GM21619 (cell line): ENCODE measurements around the gene BTBD2.
A peak's percentile ranks its signal among the peaks of the same experiment; 100 is the strongest.

Experiments used
- ATAC-seq: cut with Tn5 transposase; IDR thresholded peaks from one replicate; pipeline ENCODE4 v1.9.1; 2021; ENCODE audit not compliant: unreplicated experiment

Gene BTBD2

DNA sequence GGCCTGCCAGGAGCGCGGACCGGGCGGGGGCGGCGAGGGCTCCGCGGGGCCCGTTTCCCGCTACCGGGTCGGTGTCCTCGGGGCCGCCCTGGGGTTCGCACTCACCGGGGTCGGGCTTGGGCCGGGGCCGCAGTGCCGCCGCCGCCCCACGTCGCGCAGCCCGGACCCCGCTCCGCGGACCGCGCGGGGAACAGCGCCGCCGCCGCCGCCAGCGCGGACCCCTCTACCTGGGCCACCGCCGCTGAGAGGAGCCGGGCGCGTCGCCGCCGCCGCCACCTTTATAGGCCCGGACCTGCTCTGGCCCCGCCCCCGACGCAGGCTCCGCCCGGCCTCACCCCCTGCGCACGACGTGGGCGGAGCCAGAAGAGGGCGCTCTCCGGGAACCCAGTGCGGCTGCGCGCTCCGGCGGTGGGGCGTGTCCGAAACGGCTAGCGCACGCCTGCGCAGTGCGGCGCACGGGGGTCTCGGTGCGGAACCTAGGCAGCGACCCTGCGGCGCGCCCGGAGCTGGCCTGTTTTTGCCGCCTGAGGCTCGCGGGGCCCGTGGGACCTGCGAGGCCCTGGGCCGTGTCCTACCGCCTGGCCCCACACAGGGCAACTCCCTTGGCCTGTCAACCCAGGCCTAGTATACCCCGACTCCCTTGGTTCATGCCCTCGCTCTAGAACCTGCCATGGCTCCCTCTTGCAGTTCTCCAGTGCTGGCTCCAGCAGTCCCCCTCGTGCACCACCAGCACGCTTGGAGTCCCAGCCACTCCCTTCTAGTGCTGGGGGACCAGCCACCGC lies 35.7 kb upstream of the BTBD2 start, which contains the start of gene MKNK2:
Gene MKNK2, minus strand, starts transcription at position 254 of the 782 bp plus-strand sequence. CDS start 393 bp downstream, outside the sequence.
- ATAC-seq, result peak; percentile 37

DNA sequence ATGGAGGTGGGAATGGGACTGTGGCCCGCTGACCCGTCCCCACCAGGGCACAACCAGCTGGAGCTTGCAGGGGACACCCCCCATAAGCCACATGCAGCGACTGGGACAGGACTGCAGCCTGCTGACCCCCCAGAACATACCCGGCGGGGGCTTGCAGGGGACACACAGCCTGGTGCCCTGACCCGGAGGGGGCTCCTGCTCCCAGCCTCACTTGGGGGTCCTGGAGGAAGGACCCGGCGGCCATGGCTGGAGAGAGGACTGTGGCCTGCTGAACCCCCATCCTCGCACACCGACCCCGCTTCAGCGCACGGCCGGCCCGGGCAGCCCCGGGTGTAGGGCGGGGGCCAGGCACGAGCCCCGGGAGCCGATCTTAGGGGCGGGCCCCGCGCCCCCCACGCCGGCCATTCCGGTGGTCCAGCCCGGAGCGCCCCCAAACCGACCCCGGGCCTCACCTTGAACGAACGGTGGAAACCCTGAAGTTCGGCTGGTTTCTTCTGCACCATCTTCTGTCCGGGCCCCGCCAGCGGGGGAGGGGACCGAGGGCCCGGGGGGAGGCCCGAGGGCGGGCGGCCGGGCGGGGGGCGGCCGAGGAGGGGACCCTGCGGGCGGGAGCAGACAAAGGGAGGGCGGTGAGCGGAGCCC lies 35.0 kb upstream of the BTBD2 start:
- ATAC-seq, result peak; percentile 4

DNA sequence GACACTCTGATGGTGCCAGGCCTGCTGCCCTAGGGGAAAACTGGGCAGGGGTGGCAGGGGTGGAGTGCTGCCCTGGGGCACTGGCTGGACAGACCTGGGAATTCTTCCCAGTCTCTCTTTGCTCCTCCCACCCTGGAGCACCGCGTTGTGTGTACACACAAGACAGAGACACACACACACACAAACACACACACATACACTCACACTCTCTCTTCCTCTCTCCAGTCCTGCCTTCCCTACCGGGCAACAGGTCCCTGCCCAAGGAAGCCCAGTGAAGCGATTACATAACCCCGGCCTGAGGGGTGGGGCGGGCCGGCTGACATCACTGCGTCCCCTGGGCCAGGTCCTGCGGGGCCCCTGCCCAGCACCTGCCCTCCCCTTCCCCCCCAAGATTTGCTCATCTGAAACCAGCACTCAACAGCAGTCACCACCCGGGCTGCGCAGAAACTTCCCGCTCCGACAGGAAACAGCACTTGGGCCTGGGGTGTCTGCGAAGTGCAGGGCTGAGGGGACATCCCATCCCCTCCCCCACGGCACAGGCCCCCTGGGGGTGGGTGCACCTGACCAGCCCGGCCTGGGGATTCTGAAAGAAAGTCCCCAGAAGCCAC lies 34.3 kb upstream of the BTBD2 start:
- ATAC-seq, result peak; percentile 9

DNA sequence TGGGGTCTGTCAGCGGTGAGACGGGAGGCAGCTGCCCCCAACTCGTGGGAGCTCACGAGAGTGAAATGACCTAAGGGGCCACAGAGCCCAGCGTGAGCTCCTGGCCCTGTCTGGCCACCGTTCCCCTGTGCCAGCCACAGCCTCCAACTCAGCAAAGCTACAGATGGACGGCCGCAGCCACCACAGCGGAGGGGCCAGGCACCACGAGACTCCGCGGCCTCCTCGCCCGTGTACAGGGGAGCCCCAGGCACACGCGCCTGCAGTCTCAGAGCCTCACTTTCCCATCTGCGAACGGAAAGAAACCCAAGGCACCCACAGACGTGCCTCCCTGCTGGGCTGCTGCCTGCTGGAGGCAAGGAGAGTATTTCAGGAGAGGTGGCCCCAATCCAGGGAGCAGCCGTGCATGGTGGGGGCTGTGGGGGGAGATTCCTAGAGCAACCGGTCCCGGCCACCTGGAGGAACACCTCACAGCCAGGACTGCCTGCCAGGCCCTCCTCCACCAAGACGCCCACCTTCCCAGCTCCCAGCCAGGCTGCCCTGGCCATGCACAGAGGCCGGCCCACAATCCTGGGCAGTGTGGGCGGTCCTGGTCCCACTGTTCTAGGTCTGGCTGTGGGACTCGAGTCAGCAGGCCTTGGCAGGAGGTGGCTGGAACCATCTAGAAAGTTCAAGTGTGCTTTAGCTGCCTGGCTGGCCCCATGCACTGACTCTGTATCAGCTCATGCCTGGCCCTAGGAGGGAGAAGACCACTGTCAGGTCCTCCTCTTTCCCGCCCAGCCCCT lies 33.6 kb upstream of the BTBD2 start:
- ATAC-seq, result no peak

DNA sequence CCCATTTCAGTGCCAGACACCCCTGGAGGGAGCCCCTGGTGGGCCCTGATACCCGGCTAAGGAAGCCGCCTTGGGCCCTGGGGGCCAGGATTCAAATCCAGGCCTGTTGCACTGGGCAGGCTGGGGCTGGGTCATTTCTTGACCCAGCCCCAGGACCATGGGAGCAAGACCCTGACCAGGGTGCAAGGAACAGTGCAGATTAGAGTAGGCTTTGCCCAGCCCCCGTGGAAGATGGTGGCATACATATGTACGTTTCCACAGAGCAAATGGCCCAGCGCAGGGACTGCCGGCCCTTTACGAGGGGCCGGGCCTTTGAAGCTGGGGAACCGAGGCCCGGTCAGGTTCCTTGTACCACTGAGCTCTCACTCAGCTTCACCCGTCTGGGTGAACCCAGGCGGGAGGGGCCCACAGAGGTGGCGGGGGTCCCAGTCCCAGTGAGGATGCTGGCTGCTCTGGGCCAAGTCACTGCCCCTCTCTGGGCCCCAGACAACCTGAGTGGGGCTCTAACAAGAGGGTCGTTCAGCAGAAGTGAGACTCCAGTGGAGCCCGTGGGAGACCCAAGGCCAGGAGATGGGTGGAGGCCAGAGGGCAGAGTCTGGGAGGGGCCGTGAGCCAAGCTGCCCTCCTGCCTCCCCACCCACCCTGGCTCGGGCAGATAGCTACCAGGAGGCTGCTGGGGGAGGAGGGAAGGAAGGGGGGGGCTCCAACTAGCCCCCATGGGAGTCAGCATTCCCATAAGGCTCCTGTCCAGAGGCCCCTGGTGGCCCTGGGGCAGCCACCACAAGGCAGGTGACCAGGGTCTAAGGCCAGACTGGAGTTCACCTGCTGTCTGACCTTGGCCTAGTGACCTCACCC lies 32.8 kb upstream of the BTBD2 start:
- ATAC-seq, result no peak

DNA sequence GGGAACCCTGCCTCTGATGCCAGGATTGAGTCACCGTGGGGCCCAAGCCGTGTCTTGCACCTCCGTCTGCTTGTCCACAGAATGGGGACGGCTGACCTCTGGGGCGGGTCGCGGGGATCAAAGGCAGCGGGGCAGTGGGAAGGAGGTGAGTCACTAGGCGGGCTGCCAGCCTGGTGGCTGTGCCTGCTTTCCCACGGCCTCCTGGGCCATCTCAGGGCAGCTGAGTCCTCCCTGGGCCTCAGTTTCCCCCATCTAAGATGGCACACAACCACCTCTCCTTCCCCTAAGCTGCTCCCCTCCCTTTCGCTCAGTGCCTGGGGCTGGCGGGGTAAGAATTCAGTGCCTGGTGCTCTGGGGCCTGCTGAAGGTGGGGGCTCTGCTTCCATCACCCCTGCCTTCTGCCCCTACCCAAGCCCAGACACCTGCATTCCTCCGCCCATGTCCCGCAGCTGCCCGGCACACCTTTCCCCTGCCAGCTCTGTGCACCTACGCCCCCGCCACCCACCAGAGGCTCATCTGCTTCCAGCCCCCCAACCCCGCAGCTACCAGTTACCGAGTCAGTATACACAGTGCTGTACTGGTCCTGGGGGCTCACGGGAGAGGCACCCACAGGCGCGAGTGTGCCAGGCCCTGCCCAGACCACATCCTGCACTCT lies 32.1 kb upstream of the BTBD2 start:
- no peak for ATAC-seq

DNA sequence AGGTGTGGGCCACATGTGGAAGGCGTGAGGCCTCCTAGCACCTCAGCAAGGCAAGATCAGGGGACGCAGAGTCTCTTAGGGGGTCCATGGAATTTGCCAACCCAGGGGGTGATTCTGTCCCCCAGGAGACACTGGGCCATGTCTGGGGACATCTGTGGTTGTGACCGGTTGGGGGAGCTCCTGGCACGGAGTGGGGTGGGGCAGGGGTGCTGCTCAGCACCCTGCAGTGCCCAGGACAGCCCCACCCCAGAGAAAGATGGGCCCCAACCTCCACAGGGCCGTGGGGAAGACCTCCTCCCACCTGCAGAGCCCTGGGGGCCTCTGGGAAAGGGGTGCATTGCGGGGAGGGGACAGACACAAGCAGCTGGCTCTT lies 31.5 kb upstream of the BTBD2 start:
- no peak for ATAC-seq

DNA sequence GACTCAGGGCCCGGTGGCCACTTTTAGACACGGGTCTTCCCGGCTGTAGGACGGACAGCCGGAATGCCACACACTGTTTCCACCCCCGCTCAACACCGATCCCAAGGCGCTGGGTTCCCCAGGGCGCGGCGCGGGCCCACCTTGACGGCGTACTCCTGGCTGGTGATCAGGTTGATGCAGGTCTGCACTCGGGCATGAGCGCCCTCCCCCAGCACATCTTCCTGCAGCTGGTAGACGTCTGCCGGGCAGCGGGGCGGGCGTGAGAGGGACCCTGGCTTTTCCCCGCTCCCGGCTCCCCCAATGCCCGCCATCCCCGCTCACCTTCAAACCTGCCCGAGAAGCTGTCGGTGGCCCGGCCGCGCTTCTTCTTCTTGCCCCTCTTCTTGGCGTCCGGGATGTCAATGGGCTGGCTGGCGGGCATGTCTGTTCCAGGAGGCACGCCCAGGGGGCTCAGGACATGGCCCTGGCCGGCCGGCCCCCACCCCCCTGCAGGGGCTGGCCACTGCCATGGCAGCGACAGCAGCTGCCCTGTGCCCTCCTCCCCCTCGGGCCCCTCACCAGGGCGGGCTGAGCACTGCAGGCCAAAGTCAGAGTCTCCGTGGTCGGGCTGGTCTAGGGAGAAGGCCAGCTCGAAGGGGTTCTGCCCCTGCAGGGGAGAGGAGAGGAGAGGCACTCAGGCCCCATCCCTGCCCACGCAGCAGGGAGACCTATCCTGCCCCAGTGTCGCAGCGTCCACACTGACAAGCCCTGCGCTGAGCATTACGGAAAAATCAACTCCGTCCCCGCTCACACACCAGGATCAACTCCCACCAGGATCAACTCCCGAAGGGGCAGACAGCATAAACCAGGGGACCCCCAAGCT lies 30.8 kb upstream of the BTBD2 start:
- ATAC-seq, result no peak

DNA sequence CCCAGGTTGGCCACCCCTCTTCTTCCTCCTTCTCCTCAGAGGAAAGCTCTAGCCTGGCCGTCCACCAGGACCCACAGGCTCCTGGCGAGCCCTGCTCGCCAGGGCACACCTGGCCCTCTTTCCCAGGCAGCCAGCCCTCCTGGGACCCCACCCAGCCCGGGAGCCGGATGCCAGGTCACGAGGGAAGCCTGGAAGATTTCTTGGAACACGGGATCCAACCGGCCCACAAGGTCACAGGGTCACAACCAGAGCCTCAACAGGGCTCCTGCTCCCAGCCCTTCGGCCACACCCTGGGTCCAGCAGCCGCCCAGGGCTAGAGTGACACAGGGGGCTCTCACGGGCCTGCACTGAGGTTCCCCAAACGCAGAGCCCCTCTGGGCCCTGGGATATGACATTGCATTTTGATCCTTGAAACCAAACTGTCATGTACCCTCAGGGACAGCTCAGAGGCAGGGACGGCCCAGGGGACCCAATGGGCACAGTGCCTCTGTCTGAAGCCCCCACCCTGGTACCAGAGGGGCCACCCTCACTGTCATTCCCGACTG lies 30.1 kb upstream of the BTBD2 start:
- ATAC-seq, result no peak

DNA sequence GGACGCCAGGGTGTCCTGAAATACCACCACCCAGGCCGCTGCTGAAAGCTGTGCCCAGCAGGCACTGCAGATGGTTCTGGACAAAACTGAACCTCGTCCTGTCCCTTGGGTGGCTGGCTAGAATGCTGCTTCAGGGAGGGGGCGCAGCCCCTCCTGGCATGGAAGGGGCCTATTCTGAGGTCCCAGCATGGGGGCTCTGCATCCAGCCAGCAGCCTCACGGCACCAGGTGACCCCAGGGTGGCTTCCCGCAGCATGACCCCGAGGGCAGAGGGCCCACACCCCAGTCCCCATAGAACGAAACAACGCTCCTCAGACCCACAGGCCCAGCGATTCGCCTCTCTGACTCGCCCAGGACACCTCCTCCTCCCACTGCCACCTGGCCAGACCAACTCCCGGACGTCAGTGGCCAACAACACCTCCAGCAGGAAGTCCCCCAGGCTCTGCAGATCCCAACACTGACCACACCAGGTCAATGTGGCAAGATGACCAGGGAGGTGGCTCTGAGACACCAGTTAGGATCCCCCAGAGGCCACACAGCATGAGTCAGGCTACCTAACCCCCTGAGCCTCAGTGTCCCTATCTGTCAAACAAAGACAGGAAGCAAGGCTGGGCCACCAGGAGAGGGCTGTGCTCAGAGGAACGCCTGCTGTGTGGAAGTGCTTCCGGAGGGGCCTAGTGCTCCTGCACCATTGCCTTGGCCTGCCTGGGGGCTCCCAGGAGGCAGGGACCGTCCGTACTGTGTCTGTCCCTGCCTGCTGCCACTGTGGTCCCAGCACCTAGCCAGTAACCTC lies 29.4 kb upstream of the BTBD2 start:
- no peak for ATAC-seq

DNA sequence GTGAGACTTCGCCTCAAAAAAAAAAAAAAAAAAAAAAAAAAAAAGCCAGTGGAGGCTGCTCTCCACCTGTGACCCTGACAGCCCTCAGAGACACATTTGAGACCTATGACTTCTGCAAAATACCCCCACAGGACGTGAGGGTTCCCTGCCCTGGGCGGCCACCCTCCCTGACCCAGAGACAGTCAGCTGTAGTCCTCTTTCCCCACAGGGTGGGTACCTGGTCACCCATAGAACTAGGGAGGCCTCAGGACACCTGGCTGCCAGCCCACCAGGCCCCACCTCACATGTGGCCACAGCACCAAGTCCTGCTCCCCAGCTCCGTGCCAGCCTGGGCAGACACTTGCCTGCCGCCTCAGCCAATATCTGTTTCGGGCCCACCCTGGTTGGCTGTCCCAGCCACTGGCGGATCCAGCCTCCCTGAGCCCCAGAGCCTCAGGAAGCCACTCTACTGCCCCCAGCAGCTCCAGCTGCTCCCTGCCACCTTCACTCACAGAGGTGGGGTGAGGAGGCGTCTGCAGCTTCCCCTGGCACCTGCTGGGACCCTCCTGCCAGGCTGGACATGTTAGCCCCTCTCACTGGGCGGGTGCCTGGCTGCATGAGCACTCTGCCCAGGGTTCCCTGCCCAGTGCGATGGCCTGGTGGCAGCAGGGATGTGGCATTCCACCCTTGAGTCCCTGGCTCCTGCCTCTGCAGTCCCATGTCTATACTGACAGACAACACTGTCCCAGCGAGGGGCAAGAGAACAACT lies 28.6 kb upstream of the BTBD2 start:
- no peak for ATAC-seq

DNA sequence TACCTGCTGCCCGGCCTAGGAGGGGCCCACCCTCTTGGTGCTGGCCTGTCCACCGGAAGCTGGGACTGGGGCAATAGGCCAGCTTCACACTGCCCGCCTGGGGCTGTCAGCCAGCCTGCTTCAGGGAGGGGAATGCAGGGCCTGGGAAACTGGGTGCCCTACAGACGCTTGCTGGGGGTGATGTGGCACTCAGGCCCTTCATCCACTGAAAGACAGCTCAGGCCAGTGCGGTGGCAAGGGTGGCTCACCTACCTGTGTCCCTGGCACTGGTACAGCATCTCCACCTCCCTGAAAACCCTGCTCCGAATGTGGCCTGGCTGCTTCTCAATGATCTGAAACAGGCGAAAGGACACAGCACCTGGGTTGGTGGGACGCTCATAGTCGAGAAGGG lies 27.7 kb upstream of the BTBD2 start:
- ATAC-seq, result no peak

DNA sequence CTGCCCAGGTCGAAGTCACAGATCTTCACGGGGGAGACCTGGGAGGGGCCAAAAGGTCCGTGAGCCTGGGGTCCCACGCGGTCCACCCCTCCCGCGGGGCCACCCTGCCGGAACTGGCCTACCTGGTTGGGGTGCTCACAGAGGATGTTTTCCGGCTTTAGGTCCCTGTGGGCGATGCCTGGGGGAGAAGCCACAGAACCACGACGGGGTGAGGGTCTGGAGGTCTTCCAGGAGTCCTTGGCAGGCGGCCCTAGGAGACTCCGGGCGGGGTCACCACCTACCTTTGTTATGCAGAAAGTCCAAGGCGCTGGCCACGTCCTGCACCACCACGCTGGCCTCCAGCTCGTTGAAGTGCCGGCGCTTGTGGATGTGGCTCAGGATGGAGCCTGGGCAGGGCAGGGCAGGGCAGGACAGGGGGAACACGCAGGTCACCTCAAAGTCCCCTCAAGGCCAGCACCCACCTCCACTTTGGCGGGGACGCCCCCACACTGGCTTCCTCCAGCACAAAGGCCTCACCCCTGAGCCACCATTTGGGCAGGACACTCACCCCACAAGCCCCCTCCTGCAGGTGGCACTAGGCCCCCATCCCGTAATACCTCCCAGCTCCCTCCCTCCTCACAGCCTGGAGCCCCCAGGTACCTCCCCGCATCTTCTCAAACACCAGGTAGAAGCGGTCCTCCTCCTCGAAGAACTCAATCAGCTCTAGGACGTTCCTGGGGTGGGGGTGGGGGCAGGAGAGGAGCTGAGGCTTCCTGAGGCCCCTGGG lies 27.2 kb upstream of the BTBD2 start:
- no peak for ATAC-seq

DNA sequence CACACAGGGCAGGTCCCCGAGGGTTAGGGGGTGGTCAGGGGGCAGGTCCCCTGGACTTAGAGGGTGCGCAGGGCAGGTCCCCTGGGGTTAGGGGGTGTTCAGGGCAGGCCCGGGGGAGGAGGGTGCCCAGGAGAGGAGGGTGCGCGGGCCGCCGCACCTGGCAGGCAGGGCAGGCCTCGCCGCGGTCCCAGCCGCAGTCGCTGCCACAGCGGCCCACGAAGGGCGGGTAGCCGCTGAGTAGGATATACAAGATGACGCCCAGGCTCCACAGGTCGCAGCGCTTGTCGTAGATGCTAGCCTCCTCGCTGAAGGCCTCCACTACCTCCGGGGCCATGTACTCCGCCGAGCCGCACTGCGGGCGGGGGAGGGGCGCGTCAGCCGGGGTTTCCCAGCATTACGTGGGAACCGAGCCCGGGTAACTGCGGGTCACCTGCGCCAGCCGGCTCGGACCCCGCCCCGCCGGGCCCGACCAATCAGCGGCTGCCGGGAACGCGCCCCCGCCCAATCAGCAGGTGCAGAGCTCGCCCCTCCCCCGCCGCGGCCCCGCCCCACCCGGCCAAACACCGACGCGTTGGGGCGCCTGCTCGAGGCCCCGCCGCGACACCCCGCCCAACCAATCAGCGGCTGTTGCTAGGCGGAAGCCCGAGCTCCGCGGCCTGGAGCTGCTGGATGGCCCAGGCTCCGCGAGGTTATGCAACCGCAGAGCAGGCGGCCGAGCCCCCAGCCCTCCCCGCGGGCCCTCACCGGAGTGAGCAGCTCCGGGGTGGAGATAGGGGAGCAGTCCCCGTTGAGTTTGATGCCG lies 26.4 kb upstream of the BTBD2 start:
- peak; percentile 39 for ATAC-seq

DNA sequence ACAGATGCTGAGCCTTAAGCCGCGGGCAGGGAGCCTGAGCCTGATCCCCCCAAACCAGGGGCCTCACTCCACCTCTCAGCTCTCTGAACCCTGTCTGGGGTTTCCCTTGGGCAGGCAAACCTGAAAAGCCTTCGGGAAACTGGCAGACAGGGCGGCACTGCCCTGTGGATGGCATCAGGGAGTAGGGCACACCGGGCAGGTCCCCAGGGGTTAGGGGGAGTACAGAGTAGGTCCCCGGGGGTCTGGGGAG lies 25.8 kb upstream of the BTBD2 start:
- ATAC-seq, result no peak
